ENCODE results near the gene PTPRM.

The PTPRM gene

GRCh38 chr18:8341481-8342230 is 774.5 kb downstream of the PTPRM start:
- no peak overlapping the region for H3K27ac ChIP-seq
- no peaks in the 10 kb centered on the region for H3K9me3 ChIP-seq
- TF ChIP-seq CTCF (IDR thresholded peaks at IDR 0.05): no peak

GRCh38 chr18:8348051-8348720 is 781.1 kb downstream of the PTPRM start:
- Histone ChIP-seq H3K4me3 (ENCODE audit: low read depth in 1 of 2, low read length in 1 of 2) (no peak overlapping the region), H3K27me3 (no peaks in the 10 kb centered on the region), H3K9me3 (no peaks in the 10 kb centered on the region), H3K4me1 (ENCODE audit: control insufficient read depth in 1 of 2, insufficient read depth in 1 of 2, low read depth in 1 of 2, low read length in 1 of 2) (no peaks in the 10 kb centered on the region), H3K27ac (no peak overlapping the region), H3K36me3 (no peaks in the 10 kb centered on the region)
- no peak for TF ChIP-seq CTCF (IDR thresholded peaks at IDR 0.05)

More at GRCh38 chr18:8341481-8342230, 774.5 kb downstream of the PTPRM start:
- Histone ChIP-seq H3K27me3 (no peaks in the 10 kb centered on the region), H3K4me3 (ENCODE audit: low read depth in 1 of 2, low read length in 1 of 2) (no peak overlapping the region), H3K4me1 (ENCODE audit: control insufficient read depth in 1 of 2, insufficient read depth in 1 of 2, low read depth in 1 of 2, low read length in 1 of 2) (no peaks in the 10 kb centered on the region), H3K36me3 (no peaks in the 10 kb centered on the region)

GRCh38 chr18:8349608-8350323 is 782.6 kb downstream of the PTPRM start:
- TF ChIP-seq CTCF (IDR thresholded peaks at IDR 0.05): no peak
- no peaks in the 10 kb centered on the region for H3K36me3 ChIP-seq
- no peaks in the 10 kb centered on the region for H3K27me3 ChIP-seq
- H3K4me3 ChIP-seq (ENCODE audit: low read depth in 1 of 2, low read length in 1 of 2): no peak overlapping the region
- H3K27ac ChIP-seq: no peak overlapping the region
- H3K4me1 ChIP-seq (ENCODE audit: control insufficient read depth in 1 of 2, insufficient read depth in 1 of 2, low read depth in 1 of 2, low read length in 1 of 2): no peaks in the 10 kb centered on the region
- H3K9me3 ChIP-seq: no peaks in the 10 kb centered on the region

GRCh38 chr18:8350628-8351027 is 783.5 kb downstream of the PTPRM start:
- Histone ChIP-seq H3K36me3 (no peaks in the 10 kb centered on the region), H3K27ac (no peak overlapping the region), H3K4me1 (ENCODE audit: control insufficient read depth in 1 of 2, insufficient read depth in 1 of 2, low read depth in 1 of 2, low read length in 1 of 2) (no peaks in the 10 kb centered on the region), H3K4me3 (ENCODE audit: low read depth in 1 of 2, low read length in 1 of 2) (no peak overlapping the region), H3K27me3 (no peaks in the 10 kb centered on the region), H3K9me3 (no peaks in the 10 kb centered on the region)
- TF ChIP-seq CTCF (IDR thresholded peaks at IDR 0.05): no peak

GRCh38 chr18:8351161-8351560 is 784.0 kb downstream of the PTPRM start:
- Histone ChIP-seq H3K4me3 (ENCODE audit: low read depth in 1 of 2, low read length in 1 of 2) (no peak overlapping the region), H3K9me3 (no peaks in the 10 kb centered on the region), H3K4me1 (ENCODE audit: control insufficient read depth in 1 of 2, insufficient read depth in 1 of 2, low read depth in 1 of 2, low read length in 1 of 2) (no peaks in the 10 kb centered on the region), H3K27me3 (no peaks in the 10 kb centered on the region), H3K27ac (no peak overlapping the region), H3K36me3 (no peaks in the 10 kb centered on the region)
- no peak for TF ChIP-seq CTCF (IDR thresholded peaks at IDR 0.05)

All from neutrophil (primary cell).